ENCODE measurements around the gene TMOD2. TPM values are rescaled to one million over a fixed set of nuclear protein-coding genes. Genes with fewer than 3 reads are reported as not detected.

The TMOD2 gene
- total and polyA plus RNA-seq, 2 of the 8 experiments (the other 6 are each of a cell fraction or from before 2014, with no cell fraction given), result 0.80 to 6.5 TPM

- Histone ChIP-seq H2BK20ac (ENCODE audit: low read length) (no peak overlapping the region), H3K4me1 (replicated peaks in 1 of 4; ENCODE audit: control insufficient read depth in 3 of 4, insufficient read depth in 4 of 4, low read length in 3 of 4) (peaks cover 2 to 7% (median 4%) of the 10 kb centered on the region in 4 experiments; a peak in 5 of 7 replicates), H3K36me3 (ENCODE audit: control insufficient read depth in 2 of 4, insufficient read depth in 4 of 4, low read length in 3 of 4) (no peaks in the 10 kb centered on the region), H3K27ac (ENCODE audit: low read depth, low read length) (no peak overlapping the region), H3K23me2 (ENCODE audit: low read depth, low read length) (peaks cover 1% of the 10 kb centered on the region), H3K4ac (replicated peaks; ENCODE audit: insufficient read length, low read depth, low read length) (no peak overlapping the region), H3K27me3 (replicated peaks in 1 of 4; ENCODE audit: control insufficient read depth in 3 of 4, extremely low read depth in 1 of 4, insufficient read depth in 3 of 4, low read length in 3 of 4) (peaks cover 1 to 8% (median 4%) of the 10 kb centered on the region in 4 experiments), H4K5ac (ENCODE audit: insufficient read length, low read depth, low read length) (no peak overlapping the region), H2AFZ (ENCODE audit: low read length) (no peak overlapping the region), H3K9me3 (ENCODE audit: insufficient read depth in 2 of 2, low read depth in 1 of 2, low read length in 1 of 2) (no peaks in the 10 kb centered on the region), H4K91ac (replicated peaks; ENCODE audit: insufficient read length, low read length) (no peak overlapping the region), H2AK5ac (ENCODE audit: low read depth, low read length) (no peak overlapping the region), H3K79me2 (ENCODE audit: control insufficient read depth in 1 of 2, insufficient read depth in 2 of 2, low read length in 2 of 2) (no peaks in the 10 kb centered on the region), H2BK5ac (ENCODE audit: low read depth, low read length) (no peak overlapping the region), H3K79me1 (ENCODE audit: low read depth, low read length) (no peaks in the 10 kb centered on the region), H4K20me1 (replicated peaks in 1 of 2; ENCODE audit: control insufficient read depth in 1 of 2, insufficient read depth in 2 of 2, low read length in 2 of 2) (peaks cover 0 to 1% of the 10 kb centered on the region in 2 experiments), H3K9ac (replicated peaks in 1 of 4; ENCODE audit: extremely low read depth in 1 of 4, low read depth in 3 of 4, low read length in 3 of 4) (no peak overlapping the region), H3K23ac (ENCODE audit: insufficient read length) (no peak overlapping the region), H2BK12ac (ENCODE audit: low read depth, low read length) (no peak overlapping the region), H3K4me2 (ENCODE audit: insufficient read depth in 1 of 2, low read depth in 2 of 2, low read length in 2 of 2) (no peak overlapping the region), H3K4me3 (ENCODE audit: extremely low read depth in 1 of 4, insufficient read depth in 2 of 4, low read depth in 3 of 4, low read length in 4 of 4) (no peak overlapping the region), H4K8ac (ENCODE audit: extremely low read depth, insufficient read depth, low read length) (no peak overlapping the region), H2BK15ac (ENCODE audit: low read length) (no peak overlapping the region), H3K14ac (ENCODE audit: insufficient read length) (no peak overlapping the region), H3K18ac (ENCODE audit: extremely low read depth, low read length) (no peak overlapping the region), H3K56ac (replicated peaks; ENCODE audit: insufficient read length, low read depth, low read length) (no peak overlapping the region), H2BK120ac (replicated peaks; ENCODE audit: low read depth, low read length) (no peak overlapping the region)
- no peak for FAIRE-seq
- CTCF ChIA-PET (ENCODE audit: partially characterized antibody), result interaction anchor here (0.9 to 3.9 kb wide), 3 partner anchors 44 to 186 kb away, joined by 3 to 16 read pairs (median 9); no protein-coding TSS in a partner anchor
- WGBS, 2 experiments (ENCODE audit: extremely low coverage in 1 of 2, insufficient coverage in 1 of 2, insufficient read length in 1 of 2, insufficient replicate concordance in 2 of 2, low coverage in 1 of 2, low lambda C conversion rate in 2 of 2, missing lambda C conversion rate in 1 of 2), result 88% methylated on average over 5 of the region's 5 CpGs; no CpG with 5 or more reads in 1 of the 2 experiments
- POLR2A ChIA-PET (ENCODE audit: partially characterized antibody), result no interaction called here
- DNase-seq (ENCODE audit: low read depth in 1 of 2, low spot score in 2 of 2), result no peak
- TF ChIP-seq ASH2L (IDR thresholded peaks at IDR 0.05; ENCODE audit: low read length) (no peak), SIN3A (conservative IDR thresholded peaks at IDR 0.05 in 1 of 2, IDR thresholded peaks at IDR 0.05 in 1 of 2; ENCODE audit: low read depth in 1 of 2, low read length in 2 of 2) (no peak), POLR2A (IDR thresholded peaks at IDR 0.05; ENCODE audit: control extremely low read depth in 1 of 2, low read depth in 2 of 2, low read length in 2 of 2) (no peak), KDM4A (IDR thresholded peaks at IDR 0.05; ENCODE audit: low read depth, low read length, severe bottlenecking) (no peak), SP4 (IDR thresholded peaks at IDR 0.05; ENCODE audit: low read length) (no peak), RXRA (IDR thresholded peaks at IDR 0.05; ENCODE audit: insufficient read depth, low read depth, low read length) (no peak), CEBPB (IDR thresholded peaks at IDR 0.05; ENCODE audit: low read depth, low read length) (no peak), ATF3 (IDR thresholded peaks at IDR 0.05; ENCODE audit: insufficient read depth, low read depth, low read length) (no peak), MAX (IDR thresholded peaks at IDR 0.05) (no peak), EP300 (IDR thresholded peaks at IDR 0.05; ENCODE audit: borderline replicate concordance in 1 of 2, low read depth in 2 of 2, low read length in 2 of 2) (no peak), GABPA (IDR thresholded peaks at IDR 0.05; ENCODE audit: borderline replicate concordance, insufficient read depth, low read length) (no peak), RFX5 (IDR thresholded peaks at IDR 0.05; ENCODE audit: borderline replicate concordance, low read depth, low read length) (no peak)
Observed at GRCh38 chr15:51731549-51732267, 19.7 kb upstream of the TMOD2 start.

All from H1 (cell line).